Stimulated activated CD8-positive, alpha-beta memory T cell treated with anti-CD3 and anti-CD28 coated beads, Interleukin-15, amount 100 ng/mL, for 48 hours (primary cell): ENCODE results near the gene GNRH2.
A peak's percentile ranks its signal among the peaks of the same experiment; 100 is the strongest.
"Not testable (repeated sequence)": the region's sequence is repeated elsewhere in the genome, so short reads cannot be mapped to it uniquely, and the experiment has no call there.

Source experiments
- DNase-seq, 2 donors: peaks; one replicate each; pipeline ENCODE4 v3.0.0-alpha.2; 2020; ENCODE audit warnings: low read depth in 2 of 2

The GNRH2 gene

GRCh38 chr20:3043322-3043721 lies at the start of gene GNRH2:
Gene GNRH2 (plus strand): TSS chr20:3043622. CDS start chr20:3044415, 793 bp downstream.
- DNase-seq: no peak

- DNase-seq: no peak
These were observed 47.6 kb upstream of the GNRH2 start for GRCh38 chr20:2995796-2996195.

GRCh38 chr20:2998728-2999127 lies 44.7 kb upstream of the GNRH2 start:
- DNase-seq: no peak

GRCh38 chr20:3000852-3001523 lies 42.4 kb upstream of the GNRH2 start:
- DNase-seq: no peak

GRCh38 chr20:3003416-3003815 lies 40.0 kb upstream of the GNRH2 start:
- DNase-seq: no peak

GRCh38 chr20:3010985-3011723 lies 32.3 kb upstream of the GNRH2 start:
- DNase-seq: no peak

- peak in 1 of 2 donors; percentile 32 for DNase-seq
These were observed 31.7 kb upstream of the GNRH2 start for GRCh38 chr20:3011752-3012151.

GRCh38 chr20:3013771-3014170 lies 29.7 kb upstream of the GNRH2 start:
- DNase-seq: no peak

GRCh38 chr20:3014179-3014578 lies 29.2 kb upstream of the GNRH2 start:
- DNase-seq: peak in 1 of 2 donors; percentile 35

GRCh38 chr20:3014662-3015061 lies 28.8 kb upstream of the GNRH2 start:
- DNase-seq: peak in 1 of 2 donors; percentile 54

- not testable (repeated sequence) for DNase-seq
These were observed 28.1 kb upstream of the GNRH2 start for GRCh38 chr20:3015302-3015701.

- no peak for DNase-seq
These were observed 22.1 kb upstream of the GNRH2 start for GRCh38 chr20:3021327-3021726.

GRCh38 chr20:3021777-3022176 lies 21.6 kb upstream of the GNRH2 start:
- no peak for DNase-seq

GRCh38 chr20:3022559-3023490 lies 20.6 kb upstream of the GNRH2 start:
- DNase-seq: not testable (repeated sequence)

- DNase-seq: no peak
These were observed 15.4 kb upstream of the GNRH2 start for GRCh38 chr20:3027987-3028386.

GRCh38 chr20:3031524-3032147 lies 11.8 kb upstream of the GNRH2 start:
- no peak for DNase-seq

GRCh38 chr20:3032624-3033023 lies 10.8 kb upstream of the GNRH2 start:
- DNase-seq: no peak

- DNase-seq: no peak
These were observed 5.8 kb upstream of the GNRH2 start for GRCh38 chr20:3037654-3038053.

GRCh38 chr20:3038454-3038853 lies 5.0 kb upstream of the GNRH2 start:
- DNase-seq: no peak

GRCh38 chr20:3039426-3039825 lies 4.0 kb upstream of the GNRH2 start:
- no peak for DNase-seq

GRCh38 chr20:3040086-3040485 lies 3.3 kb upstream of the GNRH2 start:
- DNase-seq: no peak
